Progenitor cell of endocrine pancreas (in vitro differentiated cells): ENCODE data around the gene ZCCHC7. TPM values are rescaled to one million over a fixed set of nuclear protein-coding genes. Genes with fewer than 3 reads are reported as not detected.
"Not testable (repeated sequence)": the region's sequence is repeated elsewhere in the genome, so short reads cannot be mapped to it uniquely, and the experiment has no call there.

Experiments
- DNase-seq: peaks from one replicate; pipeline ENCODE4 v3.0.0; 2021; ENCODE audit warnings: low spot score; ENCODE audit not compliant: unreplicated experiment
- H3K27ac Mint-ChIP-seq: 2 replicates; pipeline ENCODE4 v1.8.0; 2021; ENCODE audit warnings: mild to moderate bottlenecking, moderate library complexity, mixed read lengths
- H3K27me3 Mint-ChIP-seq: 2 replicates; pipeline ENCODE4 v1.8.0; 2021; ENCODE audit warnings: mixed read lengths
- H3K36me3 Mint-ChIP-seq: 2 replicates; pipeline ENCODE4 v1.8.0; 2022; ENCODE audit warnings: mixed read lengths; ENCODE audit not compliant: insufficient read depth
- H3K4me1 Mint-ChIP-seq: 2 replicates; pipeline ENCODE4 v1.8.0; 2021; ENCODE audit warnings: low read depth, mixed read lengths
- H3K4me3 Mint-ChIP-seq: 2 replicates; pipeline ENCODE4 v1.8.0; 2021; ENCODE audit warnings: low read depth, mild to moderate bottlenecking, moderate library complexity, mixed read lengths
- H3K9me3 Mint-ChIP-seq: 2 replicates; pipeline ENCODE4 v1.8.0; 2021; ENCODE audit warnings: low read depth, mixed read lengths
- total RNA-seq: library from RNA; stranded (reverse); gene quantifications from 2 replicates; pipeline ENCODE4 v1.2.1, GENCODE V29; 2021
- TF ChIP-seq, protein P1 (sequence below): fragments of 200-600 bp; sonication (generic); IDR thresholded peaks from one replicate; pipeline ENCODE4 v1.5.0; 2021; ENCODE audit warnings: antibody characterized with exemption, mild to moderate bottlenecking; ENCODE audit not compliant: unreplicated experiment

The ZCCHC7 gene
- total RNA-seq, 1 donor from 2014 or later = 16.6 TPM

DNA sequence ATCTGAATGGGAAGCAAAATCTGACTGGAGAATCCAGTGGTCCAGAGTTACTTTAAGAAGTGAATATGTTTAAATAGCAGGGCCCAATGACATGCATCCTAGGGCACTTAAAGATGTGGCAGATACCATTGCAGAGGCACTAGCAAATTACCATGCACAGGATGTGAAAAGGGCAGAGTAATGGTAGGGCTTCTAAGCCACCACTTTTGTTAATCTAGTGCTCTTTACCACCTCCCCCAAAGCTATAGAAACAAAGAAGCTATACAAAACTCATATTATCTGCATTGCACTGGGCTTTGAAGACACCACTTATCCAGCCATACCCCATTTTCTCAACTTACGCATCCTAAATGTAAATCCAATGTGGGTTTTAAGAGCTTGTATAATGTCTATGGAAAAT, 81.2 kb downstream of the ZCCHC7 start:
- Mint-ChIP-seq H3K4me3 (no peak overlapping the region), H3K36me3 (peaks cover 17% of the 10 kb centered on the region), H3K4me1 (peaks cover 5% of the 10 kb centered on the region), H3K27ac (no peak overlapping the region), H3K27me3 (peaks cover 12% of the 10 kb centered on the region), H3K9me3 (peaks cover 7% of the 10 kb centered on the region)
- TF ChIP-seq, protein P1, sequence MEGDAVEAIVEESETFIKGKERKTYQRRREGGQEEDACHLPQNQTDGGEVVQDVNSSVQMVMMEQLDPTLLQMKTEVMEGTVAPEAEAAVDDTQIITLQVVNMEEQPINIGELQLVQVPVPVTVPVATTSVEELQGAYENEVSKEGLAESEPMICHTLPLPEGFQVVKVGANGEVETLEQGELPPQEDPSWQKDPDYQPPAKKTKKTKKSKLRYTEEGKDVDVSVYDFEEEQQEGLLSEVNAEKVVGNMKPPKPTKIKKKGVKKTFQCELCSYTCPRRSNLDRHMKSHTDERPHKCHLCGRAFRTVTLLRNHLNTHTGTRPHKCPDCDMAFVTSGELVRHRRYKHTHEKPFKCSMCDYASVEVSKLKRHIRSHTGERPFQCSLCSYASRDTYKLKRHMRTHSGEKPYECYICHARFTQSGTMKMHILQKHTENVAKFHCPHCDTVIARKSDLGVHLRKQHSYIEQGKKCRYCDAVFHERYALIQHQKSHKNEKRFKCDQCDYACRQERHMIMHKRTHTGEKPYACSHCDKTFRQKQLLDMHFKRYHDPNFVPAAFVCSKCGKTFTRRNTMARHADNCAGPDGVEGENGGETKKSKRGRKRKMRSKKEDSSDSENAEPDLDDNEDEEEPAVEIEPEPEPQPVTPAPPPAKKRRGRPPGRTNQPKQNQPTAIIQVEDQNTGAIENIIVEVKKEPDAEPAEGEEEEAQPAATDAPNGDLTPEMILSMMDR = no peak
- DNase-seq = no peak

- TF ChIP-seq, protein P1 = no peak
- H3K4me1 Mint-ChIP-seq = peaks cover 5% of the 10 kb centered on the region
- no peak overlapping the region for H3K27ac Mint-ChIP-seq
- peaks cover 7% of the 10 kb centered on the region for H3K9me3 Mint-ChIP-seq
- no peak overlapping the region for H3K4me3 Mint-ChIP-seq
- no peak for DNase-seq
- peaks cover 12% of the 10 kb centered on the region for H3K27me3 Mint-ChIP-seq
- peaks cover 19% of the 10 kb centered on the region for H3K36me3 Mint-ChIP-seq
Measured at GRCh38 chr9:37202091-37202490, 81.7 kb downstream of the ZCCHC7 start.

- H3K4me1 Mint-ChIP-seq, H3K9me3 Mint-ChIP-seq, H3K4me3 Mint-ChIP-seq, DNase-seq, H3K27ac Mint-ChIP-seq: not testable (repeated sequence)
- H3K36me3 Mint-ChIP-seq = peaks cover 24% of the 10 kb centered on the region
- peaks cover 11% of the 10 kb centered on the region for H3K27me3 Mint-ChIP-seq
Measured at GRCh38 chr9:37203456-37203855, 83.1 kb downstream of the ZCCHC7 start.

GRCh38 chr9:37206121-37206620, 85.8 kb downstream of the ZCCHC7 start:
- H3K9me3 Mint-ChIP-seq = peaks cover 7% of the 10 kb centered on the region
- no peak overlapping the region for H3K27ac Mint-ChIP-seq
- DNase-seq = no peak
- peaks cover 5% of the 10 kb centered on the region for H3K4me1 Mint-ChIP-seq
- H3K27me3 Mint-ChIP-seq = no peaks in the 10 kb centered on the region
- H3K4me3 Mint-ChIP-seq = no peak overlapping the region
- TF ChIP-seq, protein P1 = no peak
- peaks cover 25% of the 10 kb centered on the region for H3K36me3 Mint-ChIP-seq

- H3K9me3 Mint-ChIP-seq = no peaks in the 10 kb centered on the region
- no peaks in the 10 kb centered on the region for H3K27me3 Mint-ChIP-seq
- no peak overlapping the region for H3K4me3 Mint-ChIP-seq
- DNase-seq = no peak
- no peaks in the 10 kb centered on the region for H3K4me1 Mint-ChIP-seq
- peaks cover 13% of the 10 kb centered on the region for H3K36me3 Mint-ChIP-seq
- no peak overlapping the region for H3K27ac Mint-ChIP-seq
- TF ChIP-seq, protein P1 = no peak
Measured at GRCh38 chr9:37209431-37210386, 89.3 kb downstream of the ZCCHC7 start.
